HUES6 (cell line): ENCODE results near the gene CDYL.
"Not testable (repeated sequence)": the region's sequence is repeated elsewhere in the genome, so short reads cannot be mapped to it uniquely, and the experiment has no call there.

Experiments used
- H3K27ac ChIP-seq: 2 replicates; pipeline ENCODE4 v1.7.0; 2013; ENCODE audit warnings: low read depth, mild to moderate bottlenecking, low read length, inconsistent platforms
- H3K27me3 ChIP-seq: 2 replicates; pipeline ENCODE4 v1.6.1; 2013; ENCODE audit warnings: low read length; ENCODE audit not compliant: control insufficient read depth, insufficient read depth
- H3K36me3 ChIP-seq: 2 replicates; pipeline ENCODE4 v1.6.1; 2013; ENCODE audit warnings: low read length; ENCODE audit not compliant: control insufficient read depth, insufficient read depth
- H3K4me1 ChIP-seq: 2 replicates; pipeline ENCODE4 v1.6.1; 2013; ENCODE audit warnings: low read length; ENCODE audit not compliant: control insufficient read depth, insufficient read depth
- H3K4me3 ChIP-seq: 2 replicates; pipeline ENCODE4 v1.5.1; 2013; ENCODE audit warnings: low read depth, low read length
- H3K9ac ChIP-seq: one replicate; pipeline ENCODE4 v1.6.1; 2013; ENCODE audit warnings: mild to moderate bottlenecking, low read length
- H3K9me3 ChIP-seq: 2 replicates; pipeline ENCODE4 v1.6.1; 2013; ENCODE audit warnings: low read depth, low read length; ENCODE audit not compliant: control insufficient read depth, insufficient read depth

CDYL gene

DNA sequence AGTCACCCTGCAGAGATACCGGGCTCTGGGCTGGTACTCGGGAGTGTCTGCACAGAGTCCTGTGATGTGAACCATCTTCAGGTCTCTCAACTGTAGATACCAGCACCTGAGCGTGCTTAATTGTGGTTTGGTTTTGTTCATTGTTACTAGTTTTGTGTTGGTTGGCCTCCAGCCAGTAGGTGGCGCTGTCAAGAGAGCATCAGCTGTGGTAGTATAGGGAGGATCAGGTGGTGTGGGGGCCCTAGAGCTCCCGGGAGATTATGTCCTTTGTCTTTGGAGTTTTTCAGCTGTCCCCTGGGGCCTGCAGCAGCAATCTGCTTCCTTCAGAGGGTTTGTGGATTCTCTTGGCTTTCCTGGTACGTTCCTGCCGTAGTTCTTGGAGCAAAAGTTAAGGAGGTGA is 67.9 kb downstream of the CDYL start:
- Histone ChIP-seq H3K4me1 (peaks cover 8% of the 10 kb centered on the region), H3K9ac (no peak overlapping the region), H3K36me3 (no peaks in the 10 kb centered on the region), H3K9me3 (peaks cover 15% of the 10 kb centered on the region; the same call in 1 of the 2 replicates), H3K4me3 (no peak overlapping the region), H3K27me3 (no peaks in the 10 kb centered on the region), H3K27ac (no peak overlapping the region)

DNA sequence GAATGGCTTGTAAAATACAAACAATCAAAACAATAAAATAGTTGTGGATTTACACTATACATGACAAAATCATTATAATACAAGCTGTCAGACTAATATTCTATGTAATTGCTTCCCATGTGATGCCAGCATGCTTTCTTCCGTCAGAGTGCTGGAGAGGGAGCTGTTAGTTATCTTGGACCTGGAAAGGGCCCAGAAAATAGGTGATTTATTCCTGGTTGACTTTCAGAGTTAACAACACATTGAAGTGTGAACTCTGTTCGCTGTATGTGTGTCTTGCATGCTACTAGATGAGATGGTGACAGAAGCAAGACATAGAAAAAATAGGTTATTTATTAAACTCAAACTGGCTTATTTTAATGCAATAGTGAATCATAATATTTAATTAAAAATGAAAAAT is 70.2 kb downstream of the CDYL start:
- Histone ChIP-seq H3K9ac (no peak overlapping the region), H3K36me3 (no peaks in the 10 kb centered on the region)

DNA sequence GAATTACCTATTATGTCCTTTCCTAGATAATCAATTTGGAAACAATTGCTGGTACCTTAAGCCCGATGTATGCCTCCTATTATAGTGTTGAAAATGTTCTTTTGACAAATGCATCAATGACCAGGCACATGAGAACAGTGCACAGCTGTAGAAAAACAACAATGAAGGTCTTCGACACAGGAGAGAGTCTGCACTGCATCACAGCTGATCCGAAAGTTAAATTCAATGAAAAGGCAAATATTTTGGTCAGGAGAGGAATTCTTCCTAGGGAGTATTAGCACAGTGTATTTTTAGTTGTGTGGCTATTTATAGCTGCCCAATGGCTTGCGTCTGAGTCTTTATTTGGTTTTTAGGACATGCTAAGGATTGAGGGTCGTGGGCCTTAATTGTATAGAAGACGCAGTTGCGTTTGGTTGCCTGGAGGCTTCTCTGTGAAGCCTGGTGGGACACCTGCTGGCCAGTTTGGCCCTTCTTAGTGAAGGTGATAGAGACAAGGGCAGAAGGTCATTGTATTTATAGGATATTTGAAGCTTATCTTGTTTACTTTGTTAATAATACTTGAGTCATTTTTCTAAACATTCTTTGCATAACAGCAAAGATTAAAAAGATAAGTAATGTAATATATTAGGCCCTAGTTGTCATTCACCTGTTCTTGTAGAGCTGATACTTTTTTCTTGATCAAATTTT is 72.3 kb downstream of the CDYL start:
- Histone ChIP-seq H3K27ac (no peak overlapping the region), H3K9ac (no peak overlapping the region), H3K4me1 (peaks cover 11% of the 10 kb centered on the region), H3K27me3 (no peaks in the 10 kb centered on the region), H3K36me3 (no peaks in the 10 kb centered on the region), H3K9me3 (peaks cover 14% of the 10 kb centered on the region; the same call in 1 of the 2 replicates), H3K4me3 (no peak overlapping the region)

More for the DNA sequence above, 70.2 kb downstream of the CDYL start:
- Histone ChIP-seq H3K27me3 (no peaks in the 10 kb centered on the region), H3K9me3 (peaks cover 15% of the 10 kb centered on the region; the same call in 1 of the 2 replicates), H3K4me3 (no peak overlapping the region), H3K27ac (no peak overlapping the region), H3K4me1 (peaks cover 8% of the 10 kb centered on the region)

- H3K9ac ChIP-seq = no peak overlapping the region
- peaks cover 5% of the 10 kb centered on the region; the same call in 1 of the 2 replicates for H3K9me3 ChIP-seq
- H3K36me3 ChIP-seq = peaks cover 6% of the 10 kb centered on the region
- H3K27ac ChIP-seq = no peak overlapping the region
- no peaks in the 10 kb centered on the region for H3K27me3 ChIP-seq
- no peak overlapping the region for H3K4me3 ChIP-seq
- H3K4me1 ChIP-seq = peaks cover 11% of the 10 kb centered on the region
Observed at GRCh38 chr6:4849226-4850022, 73.2 kb downstream of the CDYL start.

DNA sequence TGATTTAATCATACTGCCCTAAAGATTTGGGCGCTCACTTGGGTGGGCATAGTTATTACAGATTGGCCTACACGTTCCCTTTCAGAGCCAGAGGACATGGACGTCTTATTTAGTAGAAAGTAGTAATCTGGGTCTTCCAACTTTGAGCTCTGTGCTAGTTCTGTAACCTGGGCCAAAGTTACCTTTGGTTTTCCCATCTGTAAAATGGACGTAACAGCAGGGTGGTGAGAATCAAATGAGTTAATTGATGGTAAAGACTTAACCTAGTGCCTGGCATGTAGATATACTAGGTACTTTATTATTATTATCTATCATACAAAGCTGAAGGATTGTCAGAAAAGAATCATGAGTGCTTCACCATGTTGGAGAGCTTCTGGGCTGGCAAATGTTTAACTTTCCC is 74.8 kb downstream of the CDYL start:
- Histone ChIP-seq H3K4me3 (no peak overlapping the region), H3K27ac (no peak overlapping the region), H3K27me3 (no peaks in the 10 kb centered on the region), H3K9ac (no peak overlapping the region), H3K4me1 (peaks cover 11% of the 10 kb centered on the region), H3K36me3 (peaks cover 9% of the 10 kb centered on the region), H3K9me3 (no peaks in the 10 kb centered on the region)

GRCh38 chr6:4852186-4852585 is 76.0 kb downstream of the CDYL start:
- H3K9me3 ChIP-seq, H3K9ac ChIP-seq, H3K4me3 ChIP-seq, H3K27me3 ChIP-seq, H3K36me3 ChIP-seq, H3K27ac ChIP-seq, H3K4me1 ChIP-seq: not testable (repeated sequence)

- Histone ChIP-seq H3K4me1 (peaks cover 5% of the 10 kb centered on the region), H3K9ac (no peak overlapping the region), H3K27ac (no peak overlapping the region)
Observed at GRCh38 chr6:4852938-4853337, 76.7 kb downstream of the CDYL start.

DNA sequence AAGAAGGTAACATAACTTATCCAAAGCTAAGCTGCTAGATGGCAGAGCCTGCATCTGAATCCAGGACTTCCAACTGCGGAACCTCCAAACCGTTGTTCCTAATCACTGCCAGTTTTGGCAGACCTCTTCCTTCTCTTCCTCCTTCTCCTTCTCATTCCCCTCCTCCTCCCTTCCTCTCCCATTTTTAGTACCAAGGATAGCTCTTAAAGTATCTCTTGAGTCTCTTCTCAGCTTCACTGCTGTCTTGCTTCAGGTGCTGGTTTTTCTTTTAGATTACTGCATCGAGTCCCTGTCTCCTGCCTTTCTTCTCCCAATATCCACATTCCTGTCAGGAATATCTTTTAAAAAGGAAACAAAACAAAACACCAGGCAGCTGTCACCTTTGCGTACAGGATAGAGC is 77.1 kb downstream of the CDYL start:
- Histone ChIP-seq H3K27me3 (no peaks in the 10 kb centered on the region), H3K9me3 (no peaks in the 10 kb centered on the region)

More at GRCh38 chr6:4852938-4853337, 76.7 kb downstream of the CDYL start:
- no peaks in the 10 kb centered on the region for H3K9me3 ChIP-seq
- H3K27me3 ChIP-seq = no peaks in the 10 kb centered on the region
- H3K36me3 ChIP-seq = peaks cover 9% of the 10 kb centered on the region
- no peak overlapping the region for H3K4me3 ChIP-seq

GRCh38 chr6:4853782-4854511 is 77.7 kb downstream of the CDYL start:
- no peaks in the 10 kb centered on the region for H3K27me3 ChIP-seq
- peaks cover 9% of the 10 kb centered on the region for H3K36me3 ChIP-seq
- H3K9ac ChIP-seq = no peak overlapping the region
- no peak overlapping the region for H3K4me3 ChIP-seq
- H3K4me1 ChIP-seq = peaks cover 3% of the 10 kb centered on the region
- H3K27ac ChIP-seq = no peak overlapping the region
- no peaks in the 10 kb centered on the region for H3K9me3 ChIP-seq

More for the DNA sequence above, 77.1 kb downstream of the CDYL start:
- Histone ChIP-seq H3K27ac (no peak overlapping the region), H3K36me3 (peaks cover 9% of the 10 kb centered on the region), H3K9ac (no peak overlapping the region), H3K4me1 (peaks cover 5% of the 10 kb centered on the region), H3K4me3 (no peak overlapping the region)

GRCh38 chr6:4856785-4857184 is 80.6 kb downstream of the CDYL start:
- Histone ChIP-seq H3K27ac (no peak overlapping the region), H3K27me3 (no peaks in the 10 kb centered on the region), H3K9ac (no peak overlapping the region), H3K4me3 (no peak overlapping the region), H3K9me3 (no peaks in the 10 kb centered on the region), H3K36me3 (peaks cover 9% of the 10 kb centered on the region), H3K4me1 (peaks cover 9% of the 10 kb centered on the region)
